Right forelimb (tissue), 1 donor: ENCODE measurements around the gene HIVEP3.
"Not testable (repeated sequence)": the region's sequence is repeated elsewhere in the genome, so short reads cannot be mapped to it uniquely, and the experiment has no call there.

ENCODE experiments used
- DNase-seq: peaks from one replicate; pipeline ENCODE4 v3.0.0-alpha.2; 2018

Gene HIVEP3

DNA sequence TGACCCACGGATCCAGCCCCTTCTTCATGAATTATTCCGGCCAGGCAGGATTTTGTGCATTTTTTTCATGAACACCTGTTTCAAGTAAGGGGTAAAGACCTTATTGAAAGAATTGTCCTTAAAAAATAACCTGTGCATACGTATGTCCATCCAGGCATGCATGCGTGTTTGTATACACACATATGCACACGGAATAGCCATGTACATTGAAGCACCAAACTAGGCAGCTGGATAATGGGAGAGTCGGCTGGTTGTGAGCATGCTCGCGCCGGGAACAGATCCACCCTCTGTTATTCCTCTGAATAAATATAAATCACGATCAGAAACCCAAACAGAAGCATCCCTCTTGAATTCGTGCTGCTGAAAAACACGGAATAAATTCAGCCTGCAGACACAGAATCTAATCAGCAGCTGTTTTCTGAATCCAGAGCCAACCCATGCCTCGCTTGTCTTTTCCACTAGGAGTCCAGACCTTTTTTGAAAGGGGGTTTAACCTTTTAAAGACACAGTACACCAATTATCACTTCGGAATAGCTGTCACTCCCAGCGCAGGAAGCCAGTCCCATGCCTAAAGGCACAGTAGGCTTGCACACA is at the start of gene HIVEP3:
HIVEP3 (minus strand) TSS at position 473 of the 594 bp plus-strand sequence.
- no peak for DNase-seq

DNA sequence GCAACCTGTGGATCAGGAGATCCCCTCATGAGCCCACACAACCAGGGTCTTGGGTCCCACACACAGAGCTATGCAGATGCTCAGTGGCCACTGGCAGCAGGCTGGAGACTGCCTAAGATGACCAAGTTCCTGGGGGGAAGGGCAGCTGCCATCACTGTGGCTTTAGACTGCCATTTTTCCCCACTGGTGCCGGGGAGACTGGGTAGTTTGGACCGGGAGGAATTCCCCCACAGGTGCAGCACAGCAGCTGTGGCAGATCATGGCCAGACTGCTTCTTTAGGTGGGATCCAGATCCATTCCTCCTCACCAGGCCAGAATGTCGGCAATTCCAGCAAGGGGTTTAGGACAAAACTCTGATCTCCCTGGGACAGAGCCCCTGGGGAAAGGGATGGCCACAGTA is 45.7 kb upstream of the HIVEP3 start:
- no peak for DNase-seq

DNA sequence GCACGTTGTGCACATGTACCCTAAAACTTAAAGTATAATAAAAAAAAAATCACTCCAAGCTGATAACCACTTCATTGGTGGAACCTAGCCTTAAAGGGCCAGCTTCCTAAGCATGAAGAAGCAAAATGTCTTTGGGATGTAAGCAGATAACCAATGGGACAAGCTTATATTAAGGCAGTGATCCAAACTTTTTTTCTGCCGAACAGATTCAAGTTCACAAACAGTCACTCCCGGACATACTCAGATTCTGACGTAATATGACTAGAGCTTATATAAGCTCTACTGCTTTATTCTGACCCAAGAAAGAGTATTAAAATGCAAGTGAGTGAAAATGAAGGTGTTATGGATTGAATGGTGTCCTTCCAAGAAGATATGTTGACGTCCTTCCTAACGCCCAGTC is 44.9 kb upstream of the HIVEP3 start:
- no peak for DNase-seq

DNA sequence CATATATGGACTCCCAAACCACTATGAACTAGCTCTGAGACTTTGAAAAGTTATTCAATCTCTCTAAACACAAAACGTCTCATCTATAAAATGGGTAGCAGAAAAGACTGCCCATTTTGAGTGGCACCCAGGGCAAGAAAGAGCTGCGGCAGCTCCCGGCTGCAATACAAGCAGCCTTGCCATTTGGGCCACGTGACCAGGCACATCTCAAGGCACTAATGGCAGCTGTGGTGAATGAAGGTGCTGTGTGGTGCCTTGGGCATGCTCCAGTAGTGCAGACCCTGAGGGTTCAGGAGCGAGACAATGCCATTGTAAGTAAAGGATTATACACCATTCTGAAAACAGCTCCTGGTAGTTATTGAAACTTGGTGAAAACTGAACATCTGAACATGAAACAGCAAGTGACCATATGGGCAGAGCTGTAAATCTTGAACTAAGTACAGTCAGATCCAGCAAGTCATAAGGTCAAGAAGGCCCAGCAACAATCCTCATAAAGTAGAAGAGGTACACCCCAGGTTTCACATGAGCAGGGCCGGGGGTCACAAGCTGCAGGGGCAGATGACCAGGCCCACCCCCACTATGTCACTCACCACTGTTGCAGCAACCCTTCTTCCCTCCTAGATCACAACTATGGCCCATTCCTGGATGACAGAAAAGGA is 39.4 kb upstream of the HIVEP3 start:
- no peak for DNase-seq

DNA sequence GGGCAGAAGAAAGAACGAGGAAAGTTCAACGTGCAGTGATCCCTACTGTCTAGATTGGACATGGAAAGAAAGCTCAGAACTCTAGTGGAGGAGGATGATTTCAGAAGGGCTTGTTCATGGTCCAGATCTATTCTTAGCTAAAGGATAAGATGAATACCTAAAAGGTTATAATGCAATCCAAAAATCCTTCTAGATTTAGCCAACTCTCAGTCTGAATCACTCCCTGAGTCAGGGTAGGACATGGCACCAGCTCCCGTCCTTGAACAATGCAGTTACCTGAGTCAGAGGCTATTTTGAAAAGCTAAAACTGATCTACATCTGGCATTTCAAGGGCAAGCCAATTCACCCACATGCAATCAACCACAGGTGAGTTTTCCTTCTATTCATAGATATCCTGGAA is 38.8 kb upstream of the HIVEP3 start:
- DNase-seq: no peak

DNA sequence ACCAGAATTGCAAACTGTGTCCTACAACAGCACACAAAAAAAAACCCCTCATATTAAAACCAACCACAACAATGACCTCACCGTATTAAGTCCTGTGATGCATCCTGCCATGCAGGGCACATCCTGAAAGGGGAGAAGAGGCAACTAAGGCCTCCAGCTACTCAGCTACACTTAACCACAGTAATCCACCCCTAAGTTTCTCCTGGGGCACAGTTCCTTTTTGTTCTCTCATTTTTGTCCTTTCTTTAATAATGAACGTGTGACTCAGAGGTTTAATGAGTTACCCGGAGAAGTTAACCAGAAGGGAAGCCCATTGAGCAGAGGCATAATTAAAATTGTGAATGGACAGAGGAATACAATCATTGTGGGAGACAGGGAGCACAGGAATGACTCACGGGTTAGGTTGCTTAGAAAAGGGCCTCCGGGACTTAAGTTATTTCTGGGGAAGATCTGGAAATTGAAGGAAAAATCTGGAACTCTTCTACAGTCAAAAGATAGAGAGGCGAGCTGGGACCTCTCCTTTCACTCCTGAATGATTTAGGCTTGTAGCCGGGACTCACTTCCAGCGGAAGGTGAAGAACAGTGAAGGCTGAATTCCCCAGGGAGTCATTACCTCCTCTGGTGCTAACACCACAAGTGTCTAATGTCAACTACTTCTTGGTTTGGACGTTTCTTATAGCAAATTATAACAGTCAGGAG is 36.9 kb upstream of the HIVEP3 start:
- DNase-seq: no peak

DNA sequence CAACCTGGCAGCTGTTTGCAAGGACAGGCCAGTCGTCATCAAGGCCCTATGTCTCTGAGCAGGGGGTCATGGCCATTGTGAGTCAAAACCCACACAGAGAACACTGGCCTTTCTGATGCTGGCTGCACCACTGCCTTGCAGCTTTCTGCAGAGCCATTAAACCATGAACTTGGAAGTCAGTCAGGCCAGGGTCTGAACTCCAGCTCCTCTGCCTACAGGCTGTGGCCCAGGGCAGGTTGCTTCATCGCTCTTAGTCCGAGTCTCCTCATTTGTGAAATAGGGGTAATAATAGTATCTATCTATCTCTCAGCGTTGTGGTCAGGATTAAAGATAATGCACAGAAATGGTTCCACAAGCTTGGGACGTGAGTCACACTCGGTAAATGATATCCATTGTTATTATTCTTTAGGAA is 35.8 kb upstream of the HIVEP3 start:
- no peak for DNase-seq

DNA sequence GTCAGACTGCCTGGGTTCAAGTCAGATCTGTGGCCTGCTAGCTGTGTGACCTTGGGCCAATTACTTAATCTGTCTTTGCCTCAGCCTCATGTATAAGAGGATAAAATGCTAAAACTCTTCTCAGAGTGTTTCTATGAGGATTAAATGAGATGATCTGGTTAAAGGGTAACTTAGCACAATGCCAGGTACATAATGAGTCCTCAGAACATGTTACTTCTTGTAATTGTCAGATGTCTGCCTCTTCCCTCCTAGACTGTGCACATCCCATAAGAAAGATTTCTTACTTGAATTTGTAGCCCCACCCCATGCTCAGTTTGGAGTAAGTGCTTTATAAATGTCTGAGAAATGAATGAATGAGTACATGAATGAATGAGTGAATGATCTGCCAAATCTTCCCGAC is 34.6 kb upstream of the HIVEP3 start:
- DNase-seq: no peak

DNA sequence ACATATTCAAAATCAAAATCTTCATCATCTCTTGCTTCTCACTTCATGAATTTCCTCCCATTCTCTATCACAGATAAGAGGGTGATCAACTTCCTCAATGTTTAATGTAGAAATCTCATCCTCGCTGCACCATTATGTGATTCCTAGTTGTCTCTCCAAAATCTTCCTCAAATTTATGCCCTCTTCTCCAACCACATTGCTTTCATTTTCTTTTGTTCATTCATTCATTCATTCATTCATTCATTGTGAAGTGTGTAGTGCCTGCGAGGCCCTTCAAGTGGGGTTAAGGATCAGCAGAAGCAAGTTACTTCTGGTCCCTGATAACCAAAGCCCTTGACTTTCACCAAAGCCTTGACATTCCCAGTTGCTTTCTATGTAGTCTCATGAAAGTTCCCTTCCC is 33.5 kb upstream of the HIVEP3 start:
- DNase-seq: no peak

DNA sequence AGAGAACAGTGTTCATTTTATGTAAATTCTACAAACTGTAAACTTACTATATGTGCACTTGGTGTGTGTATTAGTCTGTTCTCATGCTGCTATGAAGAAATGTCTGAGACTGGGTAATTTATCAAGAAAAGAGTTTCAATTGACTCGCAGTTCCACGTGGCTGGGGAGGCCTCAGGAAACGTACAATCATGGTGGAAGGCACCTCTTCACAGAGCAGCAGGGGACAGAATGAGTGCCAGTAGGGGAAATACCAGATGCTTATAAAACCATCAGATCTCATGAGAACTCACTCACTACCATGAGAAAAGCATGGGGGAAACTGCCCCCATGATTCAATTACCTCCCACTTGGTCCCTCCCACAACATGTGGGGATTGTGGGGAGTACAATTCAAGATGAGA is 32.8 kb upstream of the HIVEP3 start:
- DNase-seq: not testable (repeated sequence)

DNA sequence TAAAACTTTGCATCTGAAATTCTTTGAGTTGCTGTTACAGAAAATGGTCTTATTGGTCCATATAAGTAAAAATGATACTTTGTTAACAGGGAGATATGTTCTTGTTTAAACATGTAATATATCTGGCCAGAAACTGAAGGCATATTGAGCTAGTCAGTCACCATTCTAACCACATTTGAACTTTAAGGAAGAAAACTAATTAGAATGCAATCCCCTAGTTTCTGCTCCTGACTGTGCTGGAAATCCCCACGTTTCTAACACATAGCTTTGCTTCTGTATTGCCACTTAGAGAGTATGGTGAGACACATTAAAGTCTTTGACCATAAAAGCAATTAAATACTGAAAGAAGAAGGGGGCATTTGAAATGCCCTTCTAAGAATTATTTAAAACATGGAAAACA is 32.1 kb upstream of the HIVEP3 start:
- no peak for DNase-seq

DNA sequence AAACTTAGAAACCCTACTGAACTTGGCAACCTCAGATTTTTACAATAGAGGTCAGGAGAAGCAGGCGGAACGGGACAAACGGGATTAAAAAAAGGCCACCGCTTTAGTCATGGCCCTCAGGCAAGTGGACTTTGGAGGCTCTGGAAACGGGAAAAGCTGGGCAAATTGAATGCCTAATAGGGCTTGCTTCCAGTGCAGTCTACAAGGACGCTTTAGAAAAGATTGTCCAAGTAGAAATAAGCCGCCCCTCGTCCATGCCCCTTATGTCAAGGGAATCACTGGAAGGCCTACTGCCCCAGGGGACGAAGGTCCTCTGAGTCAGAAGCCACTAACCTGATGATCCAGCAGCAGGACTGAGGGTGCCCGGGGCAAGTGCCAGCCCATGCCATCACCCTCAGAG is 27.2 kb upstream of the HIVEP3 start:
- DNase-seq: not testable (repeated sequence)

DNA sequence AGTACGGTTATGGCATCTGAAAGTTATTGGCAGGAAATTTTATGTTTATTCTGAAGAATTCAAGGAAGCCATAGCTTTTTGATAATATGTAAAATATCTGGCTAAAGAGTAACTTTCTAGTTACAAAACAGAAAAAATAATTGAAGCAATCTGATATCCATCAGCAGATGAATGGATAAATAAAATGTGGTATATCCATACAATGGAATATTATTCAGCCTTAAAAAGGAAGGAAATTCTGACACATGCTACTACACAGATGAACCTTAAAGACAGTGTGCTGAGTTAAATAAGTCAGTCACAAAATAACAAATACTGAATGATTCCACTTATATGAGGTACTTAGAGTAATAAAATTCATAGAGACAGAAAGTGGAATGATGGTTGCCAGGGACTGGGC is 25.0 kb upstream of the HIVEP3 start:
- DNase-seq: no peak

DNA sequence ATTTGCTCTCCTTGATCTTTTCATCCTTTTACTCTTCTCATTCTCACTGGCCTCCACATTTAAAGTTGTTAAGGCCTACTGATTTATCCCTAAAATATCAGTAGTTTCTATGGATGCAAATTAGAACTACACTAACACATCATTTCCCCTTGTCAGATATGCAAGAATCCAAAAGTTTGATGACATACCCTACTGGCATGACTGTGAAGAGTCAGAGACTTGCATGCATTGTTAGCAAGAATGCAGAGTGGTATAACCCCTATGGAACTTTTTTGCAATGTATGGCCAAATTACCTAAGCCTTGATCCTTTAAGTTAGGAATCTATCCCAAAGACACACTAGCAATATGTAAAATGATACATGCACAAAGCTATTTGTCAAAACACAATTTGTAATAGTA is 23.6 kb upstream of the HIVEP3 start:
- DNase-seq: no peak

DNA sequence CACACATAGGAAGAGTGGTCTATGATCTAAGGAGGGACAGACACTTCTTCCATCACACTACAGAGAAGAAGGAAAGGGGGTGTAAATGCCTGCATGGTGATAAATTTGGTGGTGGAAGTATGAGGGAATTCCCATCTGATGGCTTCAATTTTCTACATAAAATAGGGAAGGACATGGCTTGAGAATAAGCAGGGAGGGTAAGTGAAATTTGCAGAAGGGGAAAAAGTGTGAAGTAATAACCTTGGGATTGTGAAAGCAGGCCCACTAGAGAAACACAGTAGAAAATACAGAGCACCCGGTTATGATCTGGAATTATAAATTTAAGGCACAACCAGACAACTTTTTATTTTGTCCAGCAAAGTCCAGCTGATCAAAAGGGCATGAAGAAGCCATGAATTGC is 22.7 kb upstream of the HIVEP3 start:
- no peak for DNase-seq

DNA sequence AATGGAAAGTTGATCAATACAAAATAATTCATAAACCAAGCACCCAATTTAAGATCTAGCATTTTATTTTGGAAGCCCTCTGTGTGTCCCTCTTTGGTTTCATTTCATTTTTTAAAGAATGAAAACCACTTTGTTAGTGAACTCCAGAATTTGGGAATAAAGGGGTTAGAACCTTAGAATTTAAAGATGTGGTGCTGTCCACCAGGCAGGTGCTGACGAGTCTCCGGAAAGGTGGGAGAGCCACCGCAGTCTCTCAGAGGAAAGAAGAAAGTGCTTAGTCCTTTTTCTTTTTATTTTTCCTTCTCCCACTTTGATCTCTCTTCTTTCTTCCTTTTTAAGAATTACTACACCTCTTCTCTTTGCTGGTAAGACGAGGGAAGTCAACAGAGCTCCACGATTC is 20.5 kb upstream of the HIVEP3 start:
- no peak for DNase-seq

DNA sequence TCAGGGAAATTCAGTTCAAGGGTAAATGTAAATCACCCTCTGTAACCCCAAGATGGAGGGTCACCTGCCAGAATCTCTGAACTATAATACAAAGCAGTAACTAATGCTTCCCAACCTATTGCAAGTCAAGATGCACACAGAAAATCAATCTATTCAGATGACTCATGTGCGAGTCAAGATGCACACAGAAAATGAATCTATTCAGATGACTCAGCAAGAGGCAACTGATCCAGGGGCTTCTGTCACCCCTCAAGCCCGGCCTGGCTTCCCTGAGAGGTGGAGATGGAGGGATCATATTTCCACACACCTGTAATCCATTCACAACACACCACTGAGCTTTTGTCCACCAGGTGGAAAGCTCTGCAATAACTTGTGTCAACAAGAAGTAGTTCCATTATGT is 17.4 kb upstream of the HIVEP3 start:
- DNase-seq: no peak

DNA sequence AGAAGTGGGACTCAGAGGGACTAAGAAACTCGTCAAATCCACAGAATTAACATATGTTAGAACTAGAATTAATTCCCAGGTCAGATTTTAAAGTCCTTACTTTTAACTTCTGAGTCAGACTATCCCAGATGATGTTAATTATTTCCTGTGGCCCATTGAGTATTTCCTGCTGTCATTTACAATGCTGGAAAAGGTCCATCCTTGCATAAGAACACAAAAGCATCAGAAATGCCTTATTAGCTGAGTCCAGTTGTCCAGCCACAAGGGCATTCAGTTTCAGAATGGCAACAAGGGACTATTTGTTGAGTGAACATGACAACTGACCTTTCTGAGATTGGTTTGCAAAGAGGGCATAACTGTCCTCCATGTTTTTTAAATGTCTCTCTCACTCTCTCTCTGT is 16.5 kb upstream of the HIVEP3 start:
- no peak for DNase-seq

DNA sequence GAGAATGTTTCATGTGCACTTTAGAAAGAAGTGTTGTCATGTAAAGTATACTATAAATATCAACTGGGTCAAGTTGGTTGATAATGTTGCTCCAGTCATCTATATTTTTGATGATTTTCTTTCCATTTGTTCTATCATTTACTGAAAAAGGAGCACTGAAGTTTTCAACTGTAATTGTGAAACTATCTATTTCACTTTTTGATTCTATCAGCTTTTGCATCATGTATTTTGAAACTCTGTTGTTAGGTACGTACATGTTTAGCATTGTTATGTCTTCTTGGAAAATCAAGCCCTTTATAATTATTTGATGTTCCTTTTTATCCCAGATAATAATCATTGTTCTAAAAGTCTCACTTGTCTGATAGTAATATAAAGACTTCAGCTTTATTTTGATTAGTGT is 14.4 kb upstream of the HIVEP3 start:
- DNase-seq: no peak

DNA sequence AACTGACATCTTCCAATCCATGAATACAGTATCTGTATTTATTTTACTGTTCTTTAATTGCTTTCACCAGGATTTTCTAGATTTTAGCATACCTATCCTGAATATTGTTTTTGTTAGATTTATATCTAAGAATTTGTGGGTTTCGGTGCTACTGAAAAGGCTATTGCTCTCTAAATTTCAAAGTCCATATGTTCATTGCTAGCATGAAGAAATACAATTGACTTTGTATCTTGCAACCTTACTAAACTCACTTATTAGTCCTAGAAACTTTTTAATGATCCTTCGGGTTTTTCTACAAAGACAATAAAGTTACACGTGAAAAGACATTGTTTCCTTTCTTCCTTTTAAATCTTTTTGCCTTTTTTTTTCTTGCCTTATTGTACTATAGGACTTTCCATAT is 12.9 kb upstream of the HIVEP3 start:
- no peak for DNase-seq

DNA sequence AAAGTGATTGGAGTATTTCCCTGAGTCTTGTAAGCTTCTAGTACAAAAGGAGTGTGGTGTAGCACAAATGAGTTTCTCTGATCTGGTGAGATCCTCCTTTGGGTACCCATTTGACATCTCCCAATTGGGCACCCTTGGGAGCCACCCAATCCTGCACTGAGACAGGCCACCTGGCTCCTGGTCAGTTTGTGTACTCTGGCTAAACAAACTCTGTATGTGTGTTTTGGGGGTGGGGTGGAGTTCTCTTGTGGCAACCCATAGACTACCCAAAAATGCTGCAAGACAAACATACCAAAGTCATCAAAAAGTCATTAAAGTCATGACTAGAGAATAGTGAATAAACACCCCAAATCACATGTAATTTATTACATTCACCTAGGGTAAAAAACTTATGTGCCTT is 8.4 kb upstream of the HIVEP3 start:
- no peak for DNase-seq

DNA sequence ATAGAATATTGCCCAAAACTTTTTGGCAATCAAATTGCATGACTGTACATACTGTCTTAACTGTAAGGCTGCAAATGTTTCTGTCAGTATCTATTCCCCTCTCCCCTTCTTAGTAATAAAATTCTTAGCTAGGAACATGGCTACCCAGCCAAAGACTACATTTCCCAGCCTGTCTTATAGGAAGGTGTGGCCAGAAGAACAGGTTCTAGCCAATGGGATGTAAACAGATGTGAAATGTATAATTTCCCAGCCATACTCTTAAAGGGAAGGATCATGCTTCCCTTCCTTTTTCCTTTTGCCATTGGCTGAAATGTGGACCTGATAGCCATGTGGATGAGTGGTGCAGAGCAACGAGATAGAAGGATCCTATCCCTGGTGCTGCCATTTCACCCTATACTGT is 7.0 kb upstream of the HIVEP3 start:
- no peak for DNase-seq

DNA sequence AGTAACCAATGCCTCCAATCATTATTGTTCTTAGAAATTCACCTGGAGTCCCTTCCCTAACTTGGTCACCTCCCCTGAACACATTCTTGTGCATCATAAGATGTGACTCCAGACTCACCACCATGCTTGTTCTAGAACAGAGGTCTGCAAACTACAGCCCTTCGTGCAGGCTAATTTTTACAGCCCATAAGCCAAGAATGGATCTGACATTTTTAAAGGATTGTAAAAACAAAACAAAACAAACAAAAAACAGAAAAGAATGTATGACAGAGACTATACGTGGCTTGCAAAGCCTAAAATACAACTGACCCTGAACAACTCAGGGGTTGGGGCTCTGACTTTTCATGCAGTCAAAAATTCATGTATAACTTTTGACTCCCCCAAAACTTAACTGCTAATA is 6.2 kb upstream of the HIVEP3 start:
- no peak for DNase-seq

DNA sequence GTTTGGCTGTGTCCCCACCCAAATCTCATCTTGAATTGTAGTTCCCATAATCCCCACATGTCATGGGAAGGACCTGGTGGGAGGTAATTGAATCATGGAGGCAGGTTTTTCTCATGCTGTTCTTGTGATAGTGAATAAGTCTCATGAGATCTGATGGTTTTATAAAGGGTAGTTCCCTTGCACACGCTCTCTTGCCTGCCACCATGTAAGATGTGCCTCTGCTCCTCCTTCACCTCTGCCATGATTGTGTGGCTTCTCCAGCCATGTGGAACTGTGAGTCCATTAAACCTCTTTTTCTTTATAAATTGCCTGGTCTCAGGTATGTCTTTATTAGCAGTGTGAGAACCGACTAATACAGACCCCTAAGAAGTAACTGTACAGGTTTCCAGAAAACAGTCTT is 2.5 kb upstream of the HIVEP3 start:
- not testable (repeated sequence) for DNase-seq

DNA sequence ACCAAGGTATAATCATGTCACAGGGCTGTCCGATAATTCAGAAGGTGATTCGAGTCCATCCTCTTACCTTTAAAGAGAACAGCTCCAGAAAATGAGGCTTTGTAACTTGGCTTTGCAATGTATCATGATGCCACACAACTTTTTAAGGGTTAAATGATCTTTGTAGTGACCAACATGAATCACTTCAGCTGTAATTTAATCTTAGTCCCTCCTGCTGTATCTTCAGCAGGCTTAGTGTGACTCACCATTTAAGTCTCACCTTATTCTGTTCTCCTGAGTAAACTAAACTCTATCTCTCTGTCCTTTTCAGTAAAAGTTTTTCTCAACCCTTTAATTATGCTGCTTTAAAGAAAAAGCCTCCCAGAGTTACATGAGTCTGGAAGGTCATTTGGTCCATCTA is 1.9 kb upstream of the HIVEP3 start:
- DNase-seq: no peak
